ENCODE results near the gene ONECUT3.

Gene ONECUT3

DNA sequence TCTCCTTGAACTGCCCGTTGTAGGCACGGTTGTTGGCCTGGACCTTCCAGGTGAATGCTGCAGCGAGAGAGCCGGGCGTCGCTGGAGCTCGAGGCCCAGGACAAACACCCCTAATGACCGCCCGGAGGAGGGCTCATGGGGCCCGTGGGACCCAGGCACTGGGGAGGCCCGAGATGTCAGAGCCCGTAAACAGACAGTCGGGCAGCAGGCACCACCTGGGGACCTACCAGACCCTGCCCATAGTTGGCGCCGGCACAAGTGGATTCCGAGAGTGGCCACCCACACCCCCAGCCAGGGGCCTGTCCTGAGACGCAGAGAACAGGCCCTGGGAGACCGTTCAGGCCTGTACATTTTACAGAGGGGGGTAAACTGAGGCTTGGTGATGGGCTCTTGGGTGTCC is 56.4 kb downstream of the ONECUT3 start:
- no peaks in the 10 kb centered on the region for H3K27me3 ChIP-seq (ENCODE audit: low read depth)
- H3K9me3 ChIP-seq = no peaks in the 10 kb centered on the region
- DNase-seq (ENCODE audit: low spot score in 2 of 2) = no peak
- peaks cover 6% of the 10 kb centered on the region for H3K4me1 ChIP-seq
- no peaks in the 10 kb centered on the region; the same call in 1 of the 2 replicates for H3K36me3 ChIP-seq (replicated peaks)
- H3K4me3 ChIP-seq = no peak overlapping the region
- in situ Hi-C loops (cut with MboI; ENCODE audit: low sequenced_read_pairs) = no loop called here

- no peaks in the 10 kb centered on the region for H3K27me3 ChIP-seq (ENCODE audit: low read depth)
- H3K4me3 ChIP-seq = no peak overlapping the region
- no peaks in the 10 kb centered on the region for H3K9me3 ChIP-seq
- in situ Hi-C loops (cut with MboI; ENCODE audit: low sequenced_read_pairs) = no loop called here
- peaks cover 6% of the 10 kb centered on the region for H3K4me1 ChIP-seq
- H3K36me3 ChIP-seq (replicated peaks) = peaks cover 4% of the 10 kb centered on the region; the same call in 1 of the 2 replicates
- no peak for DNase-seq (ENCODE audit: low spot score in 2 of 2)
Measured at GRCh38 chr19:1810439-1811160, 57.3 kb downstream of the ONECUT3 start.

DNA sequence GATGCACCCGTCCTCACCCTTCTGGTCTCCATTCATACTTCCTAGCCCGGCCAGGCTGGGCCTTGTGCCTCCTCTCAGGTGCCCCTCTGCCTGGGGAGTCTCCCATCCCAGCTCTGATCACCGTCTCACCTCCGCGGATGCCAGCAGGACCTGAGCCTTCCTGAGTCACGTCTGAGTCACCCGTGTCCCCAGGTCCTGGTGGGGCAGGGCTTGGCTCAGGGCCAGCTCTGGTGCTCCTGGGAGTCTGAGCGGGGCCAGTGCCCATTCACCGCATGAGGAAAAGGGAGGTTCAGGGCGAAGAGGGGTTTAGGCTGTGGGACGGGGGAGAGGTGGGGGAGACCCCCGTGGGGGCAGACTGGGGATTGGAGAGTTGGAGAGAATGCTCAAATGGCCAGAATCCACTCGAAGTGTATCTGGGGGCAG is 58.2 kb downstream of the ONECUT3 start:
- DNase-seq (ENCODE audit: low spot score in 2 of 2) = peak in 1 of 2 experiments; percentile 45
- in situ Hi-C loops (cut with MboI; ENCODE audit: low sequenced_read_pairs) = no loop called here
- H3K36me3 ChIP-seq (replicated peaks) = peaks cover 9% of the 10 kb centered on the region
- H3K4me3 ChIP-seq = peak overlapping the region; percentile 46
- H3K9me3 ChIP-seq = no peaks in the 10 kb centered on the region
- no peaks in the 10 kb centered on the region for H3K27me3 ChIP-seq (ENCODE audit: low read depth)
- H3K4me1 ChIP-seq = peaks cover 6% of the 10 kb centered on the region

GRCh38 chr19:1811942-1812425 is 58.7 kb downstream of the ONECUT3 start, which contains the start of gene ATP8B3:
Gene ATP8B3 (minus strand): TSS chr19:1812276. CDS start chr19:1811736, 540 bp downstream.
- H3K4me1 ChIP-seq = peaks cover 6% of the 10 kb centered on the region
- H3K36me3 ChIP-seq (replicated peaks) = peaks cover 12% of the 10 kb centered on the region
- no peaks in the 10 kb centered on the region for H3K9me3 ChIP-seq
- peak within 1 kb of the TSS; percentile 46 for H3K4me3 ChIP-seq
- H3K27me3 ChIP-seq (ENCODE audit: low read depth) = no peaks in the 10 kb centered on the region
- DNase-seq (ENCODE audit: low spot score in 2 of 2) = no peak
- in situ Hi-C loops (cut with MboI; ENCODE audit: low sequenced_read_pairs) = no loop called here

- Histone ChIP-seq H3K27me3 (ENCODE audit: low read depth) (no peaks in the 10 kb centered on the region), H3K4me3 (peak overlapping the region; percentile 46), H3K4me1 (peaks cover 6% of the 10 kb centered on the region), H3K36me3 (replicated peaks) (peaks cover 17% of the 10 kb centered on the region), H3K9me3 (no peaks in the 10 kb centered on the region)
- in situ Hi-C loops (cut with MboI; ENCODE audit: low sequenced_read_pairs) = no loop called here
- peak; percentile 97 to 100 for DNase-seq (ENCODE audit: low spot score in 2 of 2)
Measured at GRCh38 chr19:1812426-1813191, 59.3 kb downstream of the ONECUT3 start.

DNA sequence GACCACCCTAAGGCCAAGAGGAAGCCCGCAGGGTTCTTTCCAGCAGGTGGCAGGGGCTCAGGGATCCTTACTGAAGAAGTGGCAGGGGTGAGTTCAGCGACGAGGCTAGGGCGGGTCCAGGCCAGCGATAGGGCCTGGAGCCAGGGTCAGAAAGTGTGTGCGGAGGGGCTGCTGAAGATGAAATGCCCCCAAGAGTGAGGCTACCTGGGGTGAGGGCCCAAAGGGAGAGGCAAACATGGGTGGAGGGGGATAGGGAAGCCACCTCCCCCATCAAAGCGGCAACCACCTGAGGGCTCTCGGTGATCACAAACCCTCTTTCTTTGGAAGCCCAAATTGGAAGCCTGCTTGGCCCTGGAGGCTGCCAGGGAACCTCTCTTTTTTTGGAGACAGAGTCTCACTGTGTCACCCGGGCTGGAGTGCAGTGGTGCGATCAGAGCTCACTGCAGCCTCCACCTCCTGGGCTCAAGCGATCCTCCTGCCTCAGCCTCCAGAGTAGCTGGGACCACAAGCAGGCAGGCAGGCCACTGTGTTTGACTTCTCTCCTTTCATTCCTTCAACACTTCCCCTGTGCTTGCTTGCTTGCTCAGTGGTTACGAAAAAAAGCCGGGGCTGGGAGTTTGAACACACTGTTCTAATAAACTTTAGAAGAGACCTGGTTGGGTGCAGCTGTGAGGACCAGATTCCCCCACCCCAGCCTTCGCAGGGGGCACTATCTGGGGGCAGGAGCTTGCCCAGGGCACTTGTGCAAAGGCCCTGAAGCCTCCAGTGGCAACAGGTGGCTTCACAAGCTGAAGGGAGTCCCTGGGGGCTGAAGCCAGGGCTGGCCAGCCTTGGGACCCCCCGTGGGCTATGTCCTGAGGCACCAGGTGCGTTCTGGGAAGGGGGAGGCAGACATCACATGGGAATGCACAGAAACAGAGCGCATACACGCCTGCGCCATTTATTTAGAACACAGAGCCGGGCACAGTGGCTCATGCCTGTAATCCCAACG is 60.2 kb downstream of the ONECUT3 start:
- in situ Hi-C loops (cut with MboI; ENCODE audit: low sequenced_read_pairs) = no loop called here

DNA sequence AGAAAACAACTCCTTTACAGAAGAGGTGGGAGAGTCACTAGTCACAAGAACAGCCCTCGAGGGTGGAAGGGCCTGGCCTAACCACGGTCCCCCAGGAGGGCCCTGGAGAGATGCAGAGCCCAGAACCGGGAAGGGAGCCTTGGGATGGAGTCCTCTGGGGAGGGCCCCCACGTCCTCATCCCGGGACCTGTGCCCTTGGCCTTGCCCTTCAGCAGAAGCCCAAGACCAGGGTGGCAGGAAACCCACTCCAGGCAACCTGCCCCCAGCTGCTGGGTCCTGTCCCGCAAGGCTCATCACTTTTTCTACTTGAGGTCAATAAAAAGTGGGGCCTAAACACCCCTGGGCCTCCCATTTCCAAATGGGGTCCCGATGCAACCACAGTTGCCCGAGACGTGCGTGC is 61.1 kb downstream of the ONECUT3 start:
- Histone ChIP-seq H3K4me1 (peaks cover 6% of the 10 kb centered on the region), H3K4me3 (no peak overlapping the region), H3K36me3 (replicated peaks) (peaks cover 31% of the 10 kb centered on the region), H3K9me3 (no peaks in the 10 kb centered on the region), H3K27me3 (ENCODE audit: low read depth) (no peaks in the 10 kb centered on the region)
- DNase-seq (ENCODE audit: low spot score in 2 of 2) = no peak
- in situ Hi-C loops (cut with MboI; ENCODE audit: low sequenced_read_pairs) = no loop called here

More for the DNA sequence above, 60.2 kb downstream of the ONECUT3 start:
- Histone ChIP-seq H3K9me3 (no peaks in the 10 kb centered on the region), H3K4me1 (peaks cover 6% of the 10 kb centered on the region), H3K4me3 (peak overlapping the region; percentile 46), H3K27me3 (ENCODE audit: low read depth) (no peaks in the 10 kb centered on the region), H3K36me3 (replicated peaks) (peaks cover 26% of the 10 kb centered on the region)
- DNase-seq (ENCODE audit: low spot score in 2 of 2) = no peak

DNA sequence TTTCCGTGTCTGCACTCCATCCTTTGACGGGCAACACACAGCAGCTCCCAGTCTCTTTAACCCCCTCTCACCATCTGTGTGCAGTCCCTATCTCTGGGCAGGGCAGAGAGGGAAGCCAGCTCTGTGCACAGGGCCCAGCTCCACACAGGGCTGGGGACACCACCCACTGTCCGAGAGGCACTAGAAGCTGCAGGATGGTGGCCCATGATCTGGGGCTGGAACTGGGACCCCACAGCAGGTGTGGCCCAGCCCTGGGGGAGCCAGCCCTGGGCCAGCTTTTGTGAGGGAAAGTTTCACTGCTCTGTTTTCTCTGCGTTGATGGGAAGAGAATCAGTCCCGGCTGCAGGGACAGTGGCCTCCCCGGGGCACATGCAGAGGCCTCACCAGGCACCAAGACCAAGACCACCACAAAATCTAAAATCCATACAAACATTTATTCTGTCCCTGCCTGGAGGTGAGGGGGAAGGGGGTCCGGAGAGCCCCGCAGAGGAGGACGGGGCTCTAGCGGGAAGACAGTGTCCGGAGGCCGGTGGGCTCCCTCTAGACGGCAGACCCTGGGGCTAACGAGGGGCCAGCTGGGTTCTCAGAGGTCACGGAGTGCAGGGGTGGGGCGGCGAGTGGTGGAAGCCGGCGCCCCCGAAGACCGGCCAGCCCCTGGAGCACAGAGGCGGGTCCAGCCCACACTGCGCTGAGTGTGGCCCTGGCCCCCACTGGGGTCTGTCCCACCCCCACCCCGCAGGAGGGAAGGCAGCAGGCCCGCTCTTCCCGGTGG is 61.7 kb downstream of the ONECUT3 start:
- Histone ChIP-seq H3K4me3 (no peak overlapping the region), H3K36me3 (replicated peaks) (peaks cover 36% of the 10 kb centered on the region), H3K27me3 (ENCODE audit: low read depth) (no peaks in the 10 kb centered on the region), H3K9me3 (no peaks in the 10 kb centered on the region), H3K4me1 (peaks cover 6% of the 10 kb centered on the region)
- in situ Hi-C loops (cut with MboI; ENCODE audit: low sequenced_read_pairs) = no loop called here
- no peak for DNase-seq (ENCODE audit: low spot score in 2 of 2)

DNA sequence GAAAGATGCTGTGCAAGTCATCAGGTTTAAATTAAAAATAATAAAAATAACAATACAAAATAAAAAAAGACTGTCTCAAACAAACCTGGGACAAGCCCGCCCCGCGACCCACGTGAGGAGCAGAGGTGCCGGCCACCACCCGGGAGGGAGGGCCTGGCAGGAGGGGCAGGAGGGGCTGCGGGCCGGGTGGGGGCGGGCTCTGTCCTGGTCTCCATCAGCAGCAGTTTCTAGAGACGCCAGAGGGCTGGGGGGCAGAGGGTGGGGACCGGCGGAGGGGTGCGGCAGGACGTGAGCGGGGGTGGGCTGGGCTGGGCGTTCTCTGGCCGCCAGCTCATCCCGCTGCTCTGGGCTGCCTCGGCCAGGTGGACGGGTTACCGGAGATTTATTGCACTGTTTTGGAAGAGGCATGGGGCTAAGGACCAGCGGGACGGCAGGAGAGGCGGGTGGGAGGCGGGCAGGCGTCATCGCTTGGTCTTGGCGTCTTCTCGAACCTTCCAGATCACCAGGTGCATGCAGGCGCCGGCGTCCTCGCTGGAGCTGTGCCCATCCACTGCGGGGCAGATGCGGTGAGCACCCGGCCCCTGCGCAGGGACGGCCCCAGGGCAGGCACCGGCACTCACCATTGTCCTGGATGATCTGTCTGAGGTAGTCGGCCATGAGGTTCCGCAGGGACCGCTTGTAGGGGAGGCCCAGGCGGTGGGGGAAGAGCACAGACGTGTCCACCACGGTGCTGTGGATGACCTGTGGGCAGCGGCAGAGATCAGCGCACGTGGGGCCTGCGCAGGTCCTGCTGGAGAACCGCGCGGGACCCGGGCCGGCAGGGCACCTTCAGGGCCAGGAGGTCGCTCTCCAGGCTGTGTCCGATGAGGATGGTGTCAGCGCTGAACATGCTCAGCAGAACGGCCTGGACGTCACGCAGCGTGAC is 62.6 kb downstream of the ONECUT3 start:
- peaks cover 6% of the 10 kb centered on the region for H3K4me1 ChIP-seq
- no peak for DNase-seq (ENCODE audit: low spot score in 2 of 2)
- no peaks in the 10 kb centered on the region for H3K9me3 ChIP-seq
- H3K4me3 ChIP-seq = no peak overlapping the region
- in situ Hi-C loops (cut with MboI; ENCODE audit: low sequenced_read_pairs) = no loop called here
- H3K36me3 ChIP-seq (replicated peaks) = peaks cover 45% of the 10 kb centered on the region
- H3K27me3 ChIP-seq (ENCODE audit: low read depth) = no peaks in the 10 kb centered on the region

DNA sequence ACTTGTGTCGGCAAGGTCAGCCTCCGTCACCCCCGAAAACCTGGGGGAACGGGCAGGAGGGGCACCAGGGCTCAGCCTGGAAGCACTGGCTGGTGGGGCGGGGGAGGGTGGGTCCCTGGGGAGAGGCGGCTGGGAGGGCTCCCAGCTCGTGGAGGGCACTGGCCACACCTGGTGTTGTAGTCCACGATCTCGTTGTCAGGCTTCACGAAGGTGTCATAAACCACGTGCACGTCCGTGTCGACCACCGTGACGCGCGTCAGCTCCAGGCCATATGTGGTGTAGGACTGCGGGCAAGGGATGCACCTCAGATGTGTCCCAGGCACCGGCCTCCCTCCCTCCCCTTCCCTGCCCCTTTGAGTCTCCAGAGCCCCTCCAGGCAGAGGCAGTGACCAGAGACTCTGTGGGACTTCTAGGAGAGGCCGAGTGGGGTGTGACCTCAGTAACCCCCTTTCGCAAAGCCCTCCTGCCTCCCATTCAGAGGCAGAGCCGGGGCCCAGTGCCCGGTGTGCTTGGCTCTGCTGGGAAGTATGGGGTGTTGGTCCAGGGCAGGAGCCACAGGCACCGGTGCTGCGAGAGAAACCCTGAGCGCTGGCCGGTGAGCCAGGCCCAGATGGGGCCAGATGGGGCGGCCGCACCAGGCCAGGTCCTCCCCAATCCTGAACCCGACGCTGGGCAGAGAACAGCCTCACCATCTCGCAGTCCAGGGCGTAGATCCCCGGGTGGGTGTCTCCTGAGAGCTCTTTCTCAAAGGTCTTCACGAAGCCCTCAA is 63.4 kb downstream of the ONECUT3 start:
- no peak overlapping the region for H3K4me3 ChIP-seq
- in situ Hi-C loops (cut with MboI; ENCODE audit: low sequenced_read_pairs) = no loop called here
- peaks cover 6% of the 10 kb centered on the region for H3K4me1 ChIP-seq
- H3K36me3 ChIP-seq (replicated peaks) = peaks cover 46% of the 10 kb centered on the region
- no peaks in the 10 kb centered on the region for H3K9me3 ChIP-seq
- no peak for DNase-seq (ENCODE audit: low spot score in 2 of 2)
- no peaks in the 10 kb centered on the region for H3K27me3 ChIP-seq (ENCODE audit: low read depth)

DNA sequence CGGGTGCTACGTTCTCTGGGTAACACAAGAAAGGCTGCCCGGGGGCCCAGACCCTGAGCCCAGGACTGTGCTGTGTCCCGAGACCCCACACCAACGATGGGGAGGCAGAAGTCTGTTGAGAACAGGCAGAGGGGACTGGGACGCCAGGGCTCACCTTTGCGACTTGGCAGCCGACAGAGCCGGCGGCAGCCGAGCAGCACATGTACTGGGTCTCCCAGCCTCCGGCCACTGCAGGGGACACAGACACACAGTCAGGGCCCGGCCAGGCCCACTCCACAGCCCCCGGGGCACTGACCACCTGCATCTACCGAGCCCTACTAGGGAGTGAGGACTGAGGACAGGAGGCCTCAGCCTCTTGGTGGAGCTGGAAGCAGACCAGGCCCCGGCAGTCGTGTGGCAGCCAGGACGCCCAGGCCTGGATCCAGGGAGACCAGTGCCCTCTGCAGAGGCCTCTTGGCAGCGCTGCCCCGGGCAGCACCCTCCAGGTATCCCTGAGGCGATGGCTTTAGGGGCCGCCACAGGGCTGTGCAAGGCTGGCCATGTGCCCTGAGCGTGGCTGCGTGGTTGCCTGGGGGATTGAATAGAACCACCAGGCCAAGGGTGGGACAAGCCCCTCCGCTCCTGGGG is 64.4 kb downstream of the ONECUT3 start:
- Histone ChIP-seq H3K4me1 (peaks cover 6% of the 10 kb centered on the region), H3K4me3 (no peak overlapping the region), H3K36me3 (replicated peaks) (peaks cover 49% of the 10 kb centered on the region), H3K27me3 (ENCODE audit: low read depth) (no peaks in the 10 kb centered on the region), H3K9me3 (no peaks in the 10 kb centered on the region)
- in situ Hi-C loops (cut with MboI; ENCODE audit: low sequenced_read_pairs) = no loop called here
- no peak for DNase-seq (ENCODE audit: low spot score in 2 of 2)
